Mammary epithelial cell (primary cell): ENCODE data around the gene PPP2R5A.

ENCODE experiments used
- EZH2 ChIP-seq: IDR thresholded peaks from 2 replicates; pipeline ENCODE4 v1.6.1; 2012; ENCODE audit warnings: low read length, inconsistent platforms, borderline replicate concordance
- TF ChIP-seq, protein P1 (sequence below), 2 donors: IDR thresholded peaks in 1 of 2; conservative IDR thresholded peaks in 1 of 2; 2 replicates each; pipeline ENCODE4 v1.5.1; 2011 to 2012; ENCODE audit warnings: inconsistent platforms in 2 of 2, low read length in 2 of 2, mild to moderate bottlenecking in 2 of 2, control low read depth in 1 of 2, low read depth in 1 of 2; ENCODE audit not compliant: insufficient read depth in 1 of 2; ENCODE audit errors: extremely low read depth in 1 of 2

GRCh38 chr1:212305342-212305741 lies 20.1 kb downstream of the PPP2R5A start:
- TF ChIP-seq, protein P1, sequence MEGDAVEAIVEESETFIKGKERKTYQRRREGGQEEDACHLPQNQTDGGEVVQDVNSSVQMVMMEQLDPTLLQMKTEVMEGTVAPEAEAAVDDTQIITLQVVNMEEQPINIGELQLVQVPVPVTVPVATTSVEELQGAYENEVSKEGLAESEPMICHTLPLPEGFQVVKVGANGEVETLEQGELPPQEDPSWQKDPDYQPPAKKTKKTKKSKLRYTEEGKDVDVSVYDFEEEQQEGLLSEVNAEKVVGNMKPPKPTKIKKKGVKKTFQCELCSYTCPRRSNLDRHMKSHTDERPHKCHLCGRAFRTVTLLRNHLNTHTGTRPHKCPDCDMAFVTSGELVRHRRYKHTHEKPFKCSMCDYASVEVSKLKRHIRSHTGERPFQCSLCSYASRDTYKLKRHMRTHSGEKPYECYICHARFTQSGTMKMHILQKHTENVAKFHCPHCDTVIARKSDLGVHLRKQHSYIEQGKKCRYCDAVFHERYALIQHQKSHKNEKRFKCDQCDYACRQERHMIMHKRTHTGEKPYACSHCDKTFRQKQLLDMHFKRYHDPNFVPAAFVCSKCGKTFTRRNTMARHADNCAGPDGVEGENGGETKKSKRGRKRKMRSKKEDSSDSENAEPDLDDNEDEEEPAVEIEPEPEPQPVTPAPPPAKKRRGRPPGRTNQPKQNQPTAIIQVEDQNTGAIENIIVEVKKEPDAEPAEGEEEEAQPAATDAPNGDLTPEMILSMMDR (conservative IDR thresholded peaks at IDR 0.05 in 1 of 2, IDR thresholded peaks at IDR 0.05 in 1 of 2; ENCODE audit: extremely low read depth in 1 of 2, insufficient read depth in 1 of 2, low read depth in 1 of 2, low read length in 2 of 2), result no peak
- no peak for TF ChIP-seq EZH2
